Endothelial cell of umbilical vein (primary cell): ENCODE data around the gene LRRC37A3. TPM values are rescaled to one million over a fixed set of nuclear protein-coding genes. Genes with fewer than 3 reads are reported as not detected.
"Not testable (repeated sequence)": the region's sequence is repeated elsewhere in the genome, so short reads cannot be mapped to it uniquely, and the experiment has no call there.

Experiments used
- BruUV-seq: library from RNA; stranded (reverse); fragments of 400-500 nt; replicated peaks from 2 replicates; lab custom pipeline; 2021; lab: Mats Ljungman, UMichigan
- CTCF ChIA-PET: fragments of 300-600, 350-600 bp; sonication (Branson Sonifier 250); formaldehyde crosslinking; loops from one replicate; lab custom pipeline; 2021; ENCODE audit warnings: antibody characterized with exemption, inconsistent platforms; lab: Charles Lee
- POLR2A ChIA-PET: fragments of 300-600, 350-600 bp; sonication (Branson Sonifier 250); formaldehyde crosslinking; loops from one replicate; lab custom pipeline; 2021; ENCODE audit warnings: antibody characterized with exemption, inconsistent platforms; lab: Charles Lee
- DNase-seq: peaks from one replicate; pipeline ENCODE4 v3.0.0-alpha.2; 2011; ENCODE audit warnings: low read depth, low spot score
- FAIRE-seq: peaks from 2 replicates; lab custom pipeline; 2011; peaks lifted over from hg19 to GRCh38; lab: Jason Lieb, UNC
- H2AFZ ChIP-seq: 2 replicates; pipeline ENCODE4 v1.6.0; 2012; ENCODE audit warnings: low read depth, low read length, control low read depth, inconsistent platforms
- H3K27ac ChIP-seq: 2 replicates; pipeline ENCODE4 v1.5.1; 2011; ENCODE audit warnings: low read depth, mild to moderate bottlenecking, control low read depth, low read length, moderate library complexity; ENCODE audit not compliant: insufficient read depth
- H3K27me3 ChIP-seq, 2 experiments: 2 replicates each; pipeline versions ENCODE4 v1.6.0 to v1.6.1; 2011; ENCODE audit warnings: low read length in 2 of 2, mixed read lengths in 1 of 2; ENCODE audit not compliant: control insufficient read depth in 2 of 2, insufficient read depth in 2 of 2
- H3K36me3 ChIP-seq, 2 experiments: 2 replicates in 1 of 2; 3 replicates in 1 of 2; pipeline ENCODE4 v1.5.1; 2011; ENCODE audit warnings: low read length in 2 of 2, mild to moderate bottlenecking in 1 of 2, moderate library complexity in 1 of 2; ENCODE audit not compliant: control insufficient read depth in 2 of 2, insufficient read depth in 2 of 2; ENCODE audit errors: extremely low read depth in 1 of 2
- H3K4me1 ChIP-seq: 3 replicates; pipeline ENCODE4 v1.5.1; 2011; ENCODE audit warnings: mild to moderate bottlenecking, low read length; ENCODE audit not compliant: control insufficient read depth, insufficient read depth; ENCODE audit errors: extremely low read depth
- H3K4me2 ChIP-seq: 2 replicates; pipeline ENCODE4 v1.6.1; 2011; ENCODE audit warnings: low read length, control low read depth, mixed read lengths; ENCODE audit not compliant: insufficient read depth
- H3K4me3 ChIP-seq, 3 experiments: fragments of 200-600 bp in 1 of 3; sonication (generic), shearing (Covaris generic) in 1 of 3; replicated peaks in 1 of 3; 2 replicates each; pipeline ENCODE4 v1.5.1; 2011 to 2016; ENCODE audit warnings: control low read depth in 3 of 3, low read length in 3 of 3, mild to moderate bottlenecking in 2 of 3, inconsistent platforms in 1 of 3, low read depth in 1 of 3, moderate library complexity in 1 of 3; ENCODE audit not compliant: insufficient read depth in 1 of 3
- H3K79me2 ChIP-seq: 2 replicates; pipeline ENCODE4 v1.6.0; 2012; ENCODE audit warnings: low read length, inconsistent platforms; ENCODE audit not compliant: control insufficient read depth, insufficient read depth
- H3K9ac ChIP-seq: replicated peaks from 2 replicates; pipeline ENCODE3; 2011; ENCODE audit warnings: low read length, control low read depth; ENCODE audit not compliant: insufficient read depth; ENCODE audit errors: extremely low read depth
- H3K9me1 ChIP-seq: replicated peaks from 3 replicates; pipeline ENCODE4 v1.6.0; 2011; ENCODE audit warnings: mild to moderate bottlenecking, low read length; ENCODE audit not compliant: control insufficient read depth, insufficient read depth; ENCODE audit errors: extremely low read depth
- H3K9me3 ChIP-seq: replicated peaks from 2 replicates; pipeline ENCODE4 v1.5.1; 2012; ENCODE audit warnings: low read length, inconsistent platforms; ENCODE audit not compliant: control insufficient read depth, insufficient read depth
- H4K20me1 ChIP-seq: replicated peaks from 2 replicates; pipeline ENCODE3; 2011; ENCODE audit warnings: mild to moderate bottlenecking, low read length; ENCODE audit not compliant: control insufficient read depth, insufficient read depth; ENCODE audit errors: extremely low read depth
- dilution Hi-C: fragments of 300-500 bp; cut with MboI; formaldehyde crosslinking; loops from one replicate; pipeline ENCODE4 v1.15.0; 2019; ENCODE audit warnings: low sequenced_read_pairs; ENCODE audit not compliant: extremely low pct_ligation_motif_present
- intact Hi-C: fragments of 100-400 bp; cut with micrococcal nuclease; formaldehyde crosslinking; loops from one replicate; pipeline ENCODE4 v1.10.0; 2022
- polyA plus RNA-seq, 4 experiments: library from polyadenylated mRNA; depleted of rRNA in 3 of 4; stranded (reverse) in 3 of 4; unstranded in 1 of 4; fragments of >200 nt; gene quantifications; 2 replicates each; pipeline versions ENCODE4 v1.2.1 to v1.2.3, GENCODE V29; 2011 to 2012; ENCODE audit warnings: missing spikeins in 1 of 4
- total RNA-seq: library from RNA; stranded (reverse); gene quantifications from 2 replicates; pipeline ENCODE4 v1.2.3, GENCODE V29; 2021

LRRC37A3 gene
- total and polyA plus RNA-seq, 2 donors (not counting 3 experiments of a cell fraction or from before 2014, with no cell fraction given): 7.1 to 8.6 TPM

- H4K20me1 ChIP-seq, H3K79me2 ChIP-seq, H3K27me3 ChIP-seq, DNase-seq, H3K4me3 ChIP-seq, dilution Hi-C loops, H3K27ac ChIP-seq, POLR2A ChIA-PET, CTCF ChIA-PET, H3K9me3 ChIP-seq, H3K4me2 ChIP-seq, H3K9ac ChIP-seq, FAIRE-seq, intact Hi-C loops, H3K4me1 ChIP-seq, H3K36me3 ChIP-seq, H2AFZ ChIP-seq, H3K9me1 ChIP-seq, BruUV-seq: not testable (repeated sequence)
Observed at GRCh38 chr17:64897136-64897535, 22.1 kb downstream of the LRRC37A3 start.

- POLR2A ChIA-PET, H3K79me2 ChIP-seq, H3K27ac ChIP-seq, FAIRE-seq, H3K9me3 ChIP-seq, dilution Hi-C loops, CTCF ChIA-PET, H3K9ac ChIP-seq, H3K9me1 ChIP-seq, H3K36me3 ChIP-seq, H3K4me2 ChIP-seq, H3K27me3 ChIP-seq, BruUV-seq, H2AFZ ChIP-seq, H3K4me3 ChIP-seq, H3K4me1 ChIP-seq, H4K20me1 ChIP-seq, DNase-seq, intact Hi-C loops: not testable (repeated sequence)
Observed at GRCh38 chr17:64874210-64874609, 45.1 kb downstream of the LRRC37A3 start.
